Stomach (tissue), 4 donors: ENCODE data around the gene PLXNB1.

Experiments used
- CTCF ChIP-seq, 7 experiments: fragments of 450-650 bp in 4 of 7; fragments of 200-600 bp in 3 of 7; sonication (generic) in 3 of 7; IDR thresholded peaks; one replicate each; pipeline ENCODE4 v1.5.1; 2016 to 2019; ENCODE audit warnings: antibody characterized with exemption in 7 of 7, control low read depth in 2 of 7, mild to moderate bottlenecking in 1 of 7
- EP300 ChIP-seq: sonication (generic); formaldehyde crosslinking; IDR thresholded peaks from one replicate; pipeline ENCODE4 v1.6.1; 2017; ENCODE audit warnings: antibody characterized with exemption
- POLR2A ChIP-seq, 4 donors: fragments of 450-650 bp; IDR thresholded peaks; one replicate each; pipeline ENCODE4 v1.6.1; 2016; ENCODE audit warnings: antibody characterized with exemption in 4 of 4, control low read depth in 2 of 4, mild to moderate bottlenecking in 1 of 4, moderate library complexity in 1 of 4
- POLR2AphosphoS5 ChIP-seq, 3 donors: sonication (generic); formaldehyde crosslinking; IDR thresholded peaks; one replicate each; pipeline ENCODE4 v1.6.1; 2016; ENCODE audit warnings: antibody characterized with exemption in 3 of 3

GRCh38 chr3:48405343-48405881 is 24.5 kb downstream of the PLXNB1 start:
- TF ChIP-seq EP300 (no peak), CTCF (IDR thresholded peaks at IDR 0.05) (no peak), POLR2AphosphoS5 (IDR thresholded peaks at IDR 0.05) (no peak), POLR2A (IDR thresholded peaks at IDR 0.05) (no peak)
